Measurements from ENCODE around the gene MSANTD2. TPM values are rescaled to one million over a fixed set of nuclear protein-coding genes. Genes with fewer than 3 reads are reported as not detected.

MSANTD2 gene
- total RNA-seq, 2 experiments from 2014 or later: 5.8 to 7.3 TPM

DNA sequence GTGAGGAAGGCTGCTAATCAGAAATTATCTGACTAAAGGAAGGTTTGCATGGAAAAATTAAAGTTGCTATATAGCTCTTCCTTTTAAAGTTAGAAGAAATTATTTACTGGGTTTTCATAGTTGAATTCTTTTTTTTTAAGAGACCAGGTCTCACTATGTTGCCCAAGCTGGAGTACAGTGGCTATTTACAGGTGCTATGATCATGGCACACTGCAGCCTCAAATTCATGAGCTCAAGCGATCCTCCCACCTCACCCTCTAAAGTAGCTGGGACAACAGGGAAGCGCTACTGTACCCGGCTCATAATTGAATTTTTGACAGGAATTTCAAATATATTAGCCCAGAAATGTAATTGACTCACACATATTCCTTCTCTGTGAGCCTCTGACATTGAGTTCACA is 3.9 kb downstream of the MSANTD2 start:
- no peak overlapping the region for H3K4me3 Mint-ChIP-seq
- no peaks in the 10 kb centered on the region for H3K9me3 Mint-ChIP-seq
- H3K27ac Mint-ChIP-seq: no peak overlapping the region
- ATAC-seq: no peak
- H3K27me3 Mint-ChIP-seq: no peaks in the 10 kb centered on the region
- ChIA-PET POLR2A (no interaction called here), CTCF (interaction anchor here (0.9 to 4.8 kb wide), 4 partner anchors 22 to 126 kb away, joined by 3 to 43 read pairs (median 4); no protein-coding TSS in a partner anchor)
- intact Hi-C loops (cut with micrococcal nuclease): loop anchor here (5.0 kb wide), 1 partner anchor 34 kb away; the partner anchor contains the start of gene ESAM
- TF ChIP-seq, protein P1, sequence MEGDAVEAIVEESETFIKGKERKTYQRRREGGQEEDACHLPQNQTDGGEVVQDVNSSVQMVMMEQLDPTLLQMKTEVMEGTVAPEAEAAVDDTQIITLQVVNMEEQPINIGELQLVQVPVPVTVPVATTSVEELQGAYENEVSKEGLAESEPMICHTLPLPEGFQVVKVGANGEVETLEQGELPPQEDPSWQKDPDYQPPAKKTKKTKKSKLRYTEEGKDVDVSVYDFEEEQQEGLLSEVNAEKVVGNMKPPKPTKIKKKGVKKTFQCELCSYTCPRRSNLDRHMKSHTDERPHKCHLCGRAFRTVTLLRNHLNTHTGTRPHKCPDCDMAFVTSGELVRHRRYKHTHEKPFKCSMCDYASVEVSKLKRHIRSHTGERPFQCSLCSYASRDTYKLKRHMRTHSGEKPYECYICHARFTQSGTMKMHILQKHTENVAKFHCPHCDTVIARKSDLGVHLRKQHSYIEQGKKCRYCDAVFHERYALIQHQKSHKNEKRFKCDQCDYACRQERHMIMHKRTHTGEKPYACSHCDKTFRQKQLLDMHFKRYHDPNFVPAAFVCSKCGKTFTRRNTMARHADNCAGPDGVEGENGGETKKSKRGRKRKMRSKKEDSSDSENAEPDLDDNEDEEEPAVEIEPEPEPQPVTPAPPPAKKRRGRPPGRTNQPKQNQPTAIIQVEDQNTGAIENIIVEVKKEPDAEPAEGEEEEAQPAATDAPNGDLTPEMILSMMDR (IDR thresholded peaks at IDR 0.05): no peak
- peaks cover 50% of the 10 kb centered on the region for H3K4me1 Mint-ChIP-seq (ENCODE audit: low read depth)
- no peak for DNase-seq
- peaks cover 4% of the 10 kb centered on the region for H3K36me3 Mint-ChIP-seq (ENCODE audit: low read depth)

DNA sequence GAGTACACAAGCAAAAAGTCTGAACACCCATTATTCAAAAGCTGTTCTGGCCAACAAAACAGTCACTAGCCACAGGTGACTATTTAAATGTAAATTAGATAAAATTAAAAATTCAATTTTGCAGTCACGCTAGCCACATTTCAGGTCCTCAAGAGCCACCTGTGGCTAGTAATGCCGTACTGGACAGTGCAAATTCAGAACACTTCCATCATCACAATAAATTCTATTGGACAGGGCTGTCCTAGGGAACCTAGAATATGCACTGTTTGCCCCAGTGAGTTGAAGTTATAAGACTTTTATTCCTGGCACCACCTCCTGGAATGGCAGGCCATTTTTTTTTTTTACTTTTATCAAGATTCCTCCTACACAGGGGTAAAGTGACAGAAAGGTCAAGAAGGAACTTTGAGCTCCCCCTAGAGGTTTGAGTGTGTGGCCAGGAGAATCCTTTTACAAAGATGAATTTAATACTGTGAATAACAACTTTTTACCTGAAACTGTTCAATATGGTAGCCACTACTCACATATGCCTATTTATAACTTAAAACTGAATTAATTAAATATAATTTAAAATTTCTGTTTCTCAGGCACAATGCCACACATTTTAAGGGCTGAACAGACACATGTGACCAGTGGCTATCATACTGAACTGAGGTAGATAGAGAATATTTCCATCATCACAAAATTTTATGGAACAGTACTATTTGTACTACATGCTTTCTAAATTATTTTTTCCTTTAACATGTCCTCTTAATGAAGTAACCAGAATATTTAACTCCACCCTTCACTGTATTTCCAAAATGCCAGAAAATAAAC is 6.5 kb downstream of the MSANTD2 start:
- H3K27me3 Mint-ChIP-seq: no peaks in the 10 kb centered on the region
- intact Hi-C loops (cut with micrococcal nuclease): no loop called here
- H3K27ac Mint-ChIP-seq: no peak overlapping the region
- ChIA-PET POLR2A (interaction anchor here (1.5 kb wide), 1 partner anchor 33 kb away, joined by 3 read pairs; no protein-coding TSS in a partner anchor), CTCF (interaction anchor here (0.7 to 4.8 kb wide), 29 partner anchors 11 to 320 kb away, joined by 3 to 43 read pairs (median 5); partner anchors contain the start of genes ESAM, NRGN and TBRG1)
- peaks cover 48% of the 10 kb centered on the region for H3K4me1 Mint-ChIP-seq (ENCODE audit: low read depth)
- no peak overlapping the region for H3K4me3 Mint-ChIP-seq
- peak; percentile 71 for ATAC-seq
- peak; percentile 47 for DNase-seq
- TF ChIP-seq, protein P1 (IDR thresholded peaks at IDR 0.05): peak; percentile 76
- H3K9me3 Mint-ChIP-seq: no peaks in the 10 kb centered on the region
- peaks cover 4% of the 10 kb centered on the region for H3K36me3 Mint-ChIP-seq (ENCODE audit: low read depth)

GRCh38 chr11:124791626-124792341 is 8.4 kb downstream of the MSANTD2 start:
- Mint-ChIP-seq H3K27ac (no peak overlapping the region), H3K4me1 (ENCODE audit: low read depth) (peaks cover 35% of the 10 kb centered on the region), H3K9me3 (no peaks in the 10 kb centered on the region), H3K4me3 (no peak overlapping the region), H3K27me3 (no peaks in the 10 kb centered on the region), H3K36me3 (ENCODE audit: low read depth) (no peaks in the 10 kb centered on the region)
- ChIA-PET POLR2A (interaction anchor here (1.5 kb wide), 1 partner anchor 31 kb away, joined by 3 read pairs; no protein-coding TSS in a partner anchor), CTCF (interaction anchor here (1.8 to 4.8 kb wide), 7 partner anchors 13 to 148 kb away, joined by 8 to 43 read pairs (median 19); partner anchors contain the start of gene ESAM)
- intact Hi-C loops (cut with micrococcal nuclease): no loop called here
- TF ChIP-seq, protein P1 (IDR thresholded peaks at IDR 0.05): no peak
- ATAC-seq (peak; percentile 42), DNase-seq (no peak)

- Mint-ChIP-seq H3K4me3 (no peak overlapping the region), H3K27me3 (no peaks in the 10 kb centered on the region), H3K9me3 (no peaks in the 10 kb centered on the region), H3K4me1 (ENCODE audit: low read depth) (peaks cover 34% of the 10 kb centered on the region), H3K27ac (no peak overlapping the region), H3K36me3 (ENCODE audit: low read depth) (no peaks in the 10 kb centered on the region)
- DNase-seq (no peak), ATAC-seq (no peak)
- TF ChIP-seq, protein P1 (IDR thresholded peaks at IDR 0.05): no peak
- intact Hi-C loops (cut with micrococcal nuclease): no loop called here
- ChIA-PET POLR2A (no interaction called here), CTCF (interaction anchor here (0.7 to 1.0 kb wide), 2 partner anchors 9 to 26 kb away, joined by 3 to 4 read pairs; no protein-coding TSS in a partner anchor)
Measured at GRCh38 chr11:124788521-124788920, 11.7 kb downstream of the MSANTD2 start.

Measured in activated CD8-positive, alpha-beta T cell treated with anti-CD3 and anti-CD28 coated beads for 36 hours (primary cell).